Measurements from ENCODE around the gene SNAPC5. TPM values are rescaled to one million over a fixed set of nuclear protein-coding genes. Genes with fewer than 3 reads are reported as not detected.
"Not testable (repeated sequence)": the region's sequence is repeated elsewhere in the genome, so short reads cannot be mapped to it uniquely, and the experiment has no call there.

SNAPC5 gene
- total RNA-seq, 1 experiment from 2014 or later, result 28.3 TPM

DNA sequence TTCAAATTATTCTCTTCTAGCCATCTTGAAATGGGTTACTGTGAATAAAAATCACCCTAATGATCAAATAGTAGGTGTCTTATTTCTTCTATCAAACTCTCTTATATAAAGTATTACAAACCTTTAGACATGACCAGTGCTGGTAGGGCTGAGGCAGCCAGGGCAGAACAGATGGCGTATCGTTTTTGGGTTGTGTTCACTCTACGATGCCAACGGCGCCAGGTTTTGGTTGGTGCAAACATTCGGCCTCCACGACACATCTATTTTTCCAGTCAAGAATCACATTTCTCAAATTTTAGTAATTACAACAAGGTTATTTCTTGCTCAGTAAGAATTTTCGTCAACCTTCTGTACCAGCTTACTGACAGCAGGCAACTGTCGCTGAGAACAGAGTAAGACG is 4.9 kb upstream of the SNAPC5 start:
- DNase-seq (ENCODE audit: low read depth, low spot score) (no peak), ATAC-seq (no peak)
- intact Hi-C loops (cut with micrococcal nuclease), result no loop called here
- Histone ChIP-seq H3K36me3 (ENCODE audit: control insufficient read depth in 1 of 2, insufficient read depth in 2 of 2, low read length in 2 of 2) (peaks cover 51 to 59% of the 10 kb centered on the region in 2 experiments), H3K9me2 (ENCODE audit: insufficient read depth) (no peaks in the 10 kb centered on the region), H3K4me2 (ENCODE audit: low read length) (peak overlapping the region; percentile 86), H3K4me1 (ENCODE audit: control insufficient read depth in 1 of 2, insufficient read depth in 2 of 2, low read length in 2 of 2) (peaks cover 4 to 35% of the 10 kb centered on the region in 2 experiments; a peak in 3 of 4 replicates), H4K20me1 (ENCODE audit: insufficient read depth) (peaks cover 44% of the 10 kb centered on the region; the same call in 1 of the 2 replicates), H3K4me3 (replicated peaks in 1 of 2; ENCODE audit: low read depth in 1 of 2, low read length in 2 of 2) (no peak overlapping the region), H3K79me2 (ENCODE audit: insufficient read depth, low read length) (peaks cover 78% of the 10 kb centered on the region), H3K9me3 (ENCODE audit: control insufficient read depth in 1 of 2, insufficient read depth in 1 of 2, low read depth in 1 of 2, low read length in 2 of 2) (no peaks in the 10 kb centered on the region), H3K27me3 (ENCODE audit: insufficient read depth, low read length) (no peaks in the 10 kb centered on the region), H3K9ac (ENCODE audit: low read length) (0 out of 2 replicates have a peak overlapping the region, but pooled peaks have one; percentile 99), H3K27ac (ENCODE audit: low read depth, low read length) (peak overlapping the region; percentile 86; the same call in 1 of the 2 replicates), H2AFZ (ENCODE audit: low read depth, low read length, poor library complexity, severe bottlenecking) (no peak overlapping the region)
- TF ChIP-seq ZNF274 (IDR thresholded peaks at IDR 0.05; ENCODE audit: low read depth, low read length) (no peak), CEBPB (IDR thresholded peaks at IDR 0.05; ENCODE audit: low read depth) (no peak), JUND (IDR thresholded peaks at IDR 0.05) (no peak), ZFX (IDR thresholded peaks at IDR 0.05) (no peak), SRF (IDR thresholded peaks at IDR 0.05; ENCODE audit: low read depth) (no peak), POLR2A (IDR thresholded peaks at IDR 0.05; ENCODE audit: borderline replicate concordance, extremely low read depth, insufficient read depth, insufficient read length) (no peak), ELF1 (IDR thresholded peaks at IDR 0.05; ENCODE audit: borderline replicate concordance, low read depth) (no peak), CBX3 (IDR thresholded peaks at IDR 0.05; ENCODE audit: low read depth) (no peak), SP1 (IDR thresholded peaks at IDR 0.05; ENCODE audit: low read depth) (no peak), EZH2 (IDR thresholded peaks at IDR 0.05) (no peak), POLR2AphosphoS5 (IDR thresholded peaks at IDR 0.05; ENCODE audit: low read depth, low read length) (no peak), SIN3A (IDR thresholded peaks at IDR 0.05; ENCODE audit: low read depth) (no peak), TCF7L2 (IDR thresholded peaks at IDR 0.05; ENCODE audit: borderline replicate concordance, extremely low read depth, insufficient read depth, insufficient read length) (no peak), EZH2phosphoT487 (IDR thresholded peaks at IDR 0.05; ENCODE audit: borderline replicate concordance) (no peak)
- TF ChIP-seq, protein P1, sequence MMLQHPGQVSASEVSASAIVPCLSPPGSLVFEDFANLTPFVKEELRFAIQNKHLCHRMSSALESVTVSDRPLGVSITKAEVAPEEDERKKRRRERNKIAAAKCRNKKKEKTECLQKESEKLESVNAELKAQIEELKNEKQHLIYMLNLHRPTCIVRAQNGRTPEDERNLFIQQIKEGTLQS (IDR thresholded peaks at IDR 0.05), result no peak
- TF ChIP-seq, protein P2, sequence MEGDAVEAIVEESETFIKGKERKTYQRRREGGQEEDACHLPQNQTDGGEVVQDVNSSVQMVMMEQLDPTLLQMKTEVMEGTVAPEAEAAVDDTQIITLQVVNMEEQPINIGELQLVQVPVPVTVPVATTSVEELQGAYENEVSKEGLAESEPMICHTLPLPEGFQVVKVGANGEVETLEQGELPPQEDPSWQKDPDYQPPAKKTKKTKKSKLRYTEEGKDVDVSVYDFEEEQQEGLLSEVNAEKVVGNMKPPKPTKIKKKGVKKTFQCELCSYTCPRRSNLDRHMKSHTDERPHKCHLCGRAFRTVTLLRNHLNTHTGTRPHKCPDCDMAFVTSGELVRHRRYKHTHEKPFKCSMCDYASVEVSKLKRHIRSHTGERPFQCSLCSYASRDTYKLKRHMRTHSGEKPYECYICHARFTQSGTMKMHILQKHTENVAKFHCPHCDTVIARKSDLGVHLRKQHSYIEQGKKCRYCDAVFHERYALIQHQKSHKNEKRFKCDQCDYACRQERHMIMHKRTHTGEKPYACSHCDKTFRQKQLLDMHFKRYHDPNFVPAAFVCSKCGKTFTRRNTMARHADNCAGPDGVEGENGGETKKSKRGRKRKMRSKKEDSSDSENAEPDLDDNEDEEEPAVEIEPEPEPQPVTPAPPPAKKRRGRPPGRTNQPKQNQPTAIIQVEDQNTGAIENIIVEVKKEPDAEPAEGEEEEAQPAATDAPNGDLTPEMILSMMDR (IDR thresholded peaks at IDR 0.05 in 2 of 3, conservative IDR thresholded peaks at IDR 0.05 in 1 of 3; ENCODE audit: borderline replicate concordance in 1 of 3, insufficient read depth in 1 of 3, low read depth in 2 of 3, low read length in 2 of 3), result no peak
- TF ChIP-seq, protein P3, sequence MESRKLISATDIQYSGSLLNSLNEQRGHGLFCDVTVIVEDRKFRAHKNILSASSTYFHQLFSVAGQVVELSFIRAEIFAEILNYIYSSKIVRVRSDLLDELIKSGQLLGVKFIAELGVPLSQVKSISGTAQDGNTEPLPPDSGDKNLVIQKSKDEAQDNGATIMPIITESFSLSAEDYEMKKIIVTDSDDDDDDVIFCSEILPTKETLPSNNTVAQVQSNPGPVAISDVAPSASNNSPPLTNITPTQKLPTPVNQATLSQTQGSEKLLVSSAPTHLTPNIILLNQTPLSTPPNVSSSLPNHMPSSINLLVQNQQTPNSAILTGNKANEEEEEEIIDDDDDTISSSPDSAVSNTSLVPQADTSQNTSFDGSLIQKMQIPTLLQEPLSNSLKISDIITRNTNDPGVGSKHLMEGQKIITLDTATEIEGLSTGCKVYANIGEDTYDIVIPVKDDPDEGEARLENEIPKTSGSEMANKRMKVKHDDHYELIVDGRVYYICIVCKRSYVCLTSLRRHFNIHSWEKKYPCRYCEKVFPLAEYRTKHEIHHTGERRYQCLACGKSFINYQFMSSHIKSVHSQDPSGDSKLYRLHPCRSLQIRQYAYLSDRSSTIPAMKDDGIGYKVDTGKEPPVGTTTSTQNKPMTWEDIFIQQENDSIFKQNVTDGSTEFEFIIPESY (IDR thresholded peaks at IDR 0.05; ENCODE audit: extremely low read depth, insufficient replicate concordance, low read length), result no peak
- TF ChIP-seq, protein P4, sequence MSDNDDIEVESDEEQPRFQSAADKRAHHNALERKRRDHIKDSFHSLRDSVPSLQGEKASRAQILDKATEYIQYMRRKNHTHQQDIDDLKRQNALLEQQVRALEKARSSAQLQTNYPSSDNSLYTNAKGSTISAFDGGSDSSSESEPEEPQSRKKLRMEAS (IDR thresholded peaks at IDR 0.05), result no peak
- ChIA-PET CTCF (no interaction called here), RAD21 (ENCODE audit: low non-redundant PET in 1 of 2, low total read pairs in 2 of 2, uncharacterized antibody in 2 of 2, unreplicated experiment in 2 of 2) (no interaction called here), POLR2A (no interaction called here)
- BruUV-seq (replicated peaks), result no TSS peak

DNA sequence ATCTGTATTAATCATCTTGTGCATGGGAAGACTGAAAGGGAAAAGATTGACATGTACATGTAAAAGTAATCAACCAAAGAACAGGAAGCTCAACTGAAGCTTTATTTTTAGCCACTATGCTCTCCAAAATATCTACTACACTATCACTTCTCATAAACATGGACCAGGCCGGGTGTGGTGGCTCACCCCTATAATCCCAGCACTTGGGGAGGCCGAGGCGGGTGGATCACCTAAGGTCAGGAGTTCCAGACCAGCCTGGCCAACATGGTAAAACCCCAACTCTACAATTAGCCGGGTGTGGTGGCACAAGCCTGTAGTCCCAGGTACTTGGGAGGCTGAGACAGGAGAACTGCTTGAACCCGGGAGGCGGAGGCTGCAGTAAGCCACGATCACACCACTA is 2.8 kb upstream of the SNAPC5 start:
- H3K4me3 ChIP-seq (replicated peaks in 1 of 2; ENCODE audit: low read depth in 1 of 2, low read length in 2 of 2); ATAC-seq; H3K9me3 ChIP-seq (ENCODE audit: control insufficient read depth in 1 of 2, insufficient read depth in 1 of 2, low read depth in 1 of 2, low read length in 2 of 2); H3K4me2 ChIP-seq (ENCODE audit: low read length); H3K27me3 ChIP-seq (ENCODE audit: insufficient read depth, low read length); H2AFZ ChIP-seq (ENCODE audit: low read depth, low read length, poor library complexity, severe bottlenecking); H3K9ac ChIP-seq (ENCODE audit: low read length); BruUV-seq (replicated peaks); POLR2A ChIA-PET; H3K9me2 ChIP-seq (ENCODE audit: insufficient read depth); RAD21 ChIA-PET (ENCODE audit: low non-redundant PET in 1 of 2, low total read pairs in 2 of 2, uncharacterized antibody in 2 of 2, unreplicated experiment in 2 of 2); intact Hi-C loops (cut with micrococcal nuclease); DNase-seq (ENCODE audit: low read depth, low spot score); CTCF ChIA-PET: not testable (repeated sequence)
- Histone ChIP-seq H4K20me1 (ENCODE audit: insufficient read depth) (peaks cover 44% of the 10 kb centered on the region; the same call in 1 of the 2 replicates), H3K79me2 (ENCODE audit: insufficient read depth, low read length) (peaks cover 77% of the 10 kb centered on the region), H3K4me1 (ENCODE audit: control insufficient read depth in 1 of 2, insufficient read depth in 2 of 2, low read length in 2 of 2) (peaks cover 7 to 39% of the 10 kb centered on the region in 2 experiments; a peak in 3 of 4 replicates), H3K36me3 (ENCODE audit: control insufficient read depth in 1 of 2, insufficient read depth in 2 of 2, low read length in 2 of 2) (peaks cover 53 to 63% of the 10 kb centered on the region in 2 experiments), H3K27ac (ENCODE audit: low read depth, low read length) (peak overlapping the region; percentile 20; the same call in 1 of the 2 replicates)
